ENCODE results near the gene NCAPH2.
"Not testable (repeated sequence)": the region's sequence is repeated elsewhere in the genome, so short reads cannot be mapped to it uniquely, and the experiment has no call there.

NCAPH2 gene

GRCh38 chr22:50520184-50520583, 12.2 kb downstream of the NCAPH2 start:
- not testable (repeated sequence) for DNase-seq

- DNase-seq: no peak
These were observed 12.9 kb downstream of the NCAPH2 start for GRCh38 chr22:50520826-50521453.

GRCh38 chr22:50521710-50522109, 13.7 kb downstream of the NCAPH2 start:
- no peak for DNase-seq

- DNase-seq: no peak
These were observed 14.3 kb downstream of the NCAPH2 start for GRCh38 chr22:50522208-50522805.

- no peak for DNase-seq
These were observed 14.9 kb downstream of the NCAPH2 start for GRCh38 chr22:50522806-50523438.

GRCh38 chr22:50523458-50523805, 15.4 kb downstream of the NCAPH2 start:
- no peak for DNase-seq

GRCh38 chr22:50523806-50524675, 16.0 kb downstream of the NCAPH2 start:
- DNase-seq: no peak

GRCh38 chr22:50524676-50525103, 16.7 kb downstream of the NCAPH2 start:
- no peak for DNase-seq

- DNase-seq: peak; percentile 98
These were observed 17.3 kb downstream of the NCAPH2 start, which contains the start of gene SCO2 for GRCh38 chr22:50525104-50525857. Gene SCO2, minus strand, starts transcription at chr22:50525598. Its CDS starts 1,187 bp downstream, at chr22:50524411.

GRCh38 chr22:50525858-50526107, 17.8 kb downstream of the NCAPH2 start:
- no peak for DNase-seq

- DNase-seq: peak; percentile 88
These were observed 18.2 kb downstream of the NCAPH2 start for GRCh38 chr22:50526108-50526833.

GRCh38 chr22:50526834-50527801, 19.1 kb downstream of the NCAPH2 start:
- DNase-seq: peak; percentile 59

- no peak for DNase-seq
These were observed 20.1 kb downstream of the NCAPH2 start for GRCh38 chr22:50527921-50528681.

GRCh38 chr22:50528682-50529415, 20.8 kb downstream of the NCAPH2 start:
- DNase-seq: no peak

- no peak for DNase-seq
These were observed 21.4 kb downstream of the NCAPH2 start for GRCh38 chr22:50529416-50529896.

GRCh38 chr22:50529897-50530579, 22.0 kb downstream of the NCAPH2 start, which contains the start of gene TYMP:
Gene TYMP, minus strand, starts transcription at chr22:50530012. Its CDS starts 303 bp downstream, at chr22:50529709.
- peak; percentile 81 for DNase-seq

- DNase-seq: no peak
These were observed 22.5 kb downstream of the NCAPH2 start for GRCh38 chr22:50530580-50530876.

GRCh38 chr22:50530877-50531545, 23.0 kb downstream of the NCAPH2 start:
- DNase-seq: peak; percentile 85
